ENCODE data around the gene TLR2. TPM values are rescaled to one million over a fixed set of nuclear protein-coding genes. Genes with fewer than 3 reads are reported as not detected.

Gene TLR2, protein sequence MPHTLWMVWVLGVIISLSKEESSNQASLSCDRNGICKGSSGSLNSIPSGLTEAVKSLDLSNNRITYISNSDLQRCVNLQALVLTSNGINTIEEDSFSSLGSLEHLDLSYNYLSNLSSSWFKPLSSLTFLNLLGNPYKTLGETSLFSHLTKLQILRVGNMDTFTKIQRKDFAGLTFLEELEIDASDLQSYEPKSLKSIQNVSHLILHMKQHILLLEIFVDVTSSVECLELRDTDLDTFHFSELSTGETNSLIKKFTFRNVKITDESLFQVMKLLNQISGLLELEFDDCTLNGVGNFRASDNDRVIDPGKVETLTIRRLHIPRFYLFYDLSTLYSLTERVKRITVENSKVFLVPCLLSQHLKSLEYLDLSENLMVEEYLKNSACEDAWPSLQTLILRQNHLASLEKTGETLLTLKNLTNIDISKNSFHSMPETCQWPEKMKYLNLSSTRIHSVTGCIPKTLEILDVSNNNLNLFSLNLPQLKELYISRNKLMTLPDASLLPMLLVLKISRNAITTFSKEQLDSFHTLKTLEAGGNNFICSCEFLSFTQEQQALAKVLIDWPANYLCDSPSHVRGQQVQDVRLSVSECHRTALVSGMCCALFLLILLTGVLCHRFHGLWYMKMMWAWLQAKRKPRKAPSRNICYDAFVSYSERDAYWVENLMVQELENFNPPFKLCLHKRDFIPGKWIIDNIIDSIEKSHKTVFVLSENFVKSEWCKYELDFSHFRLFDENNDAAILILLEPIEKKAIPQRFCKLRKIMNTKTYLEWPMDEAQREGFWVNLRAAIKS
- 7.8 and 9.3 TPM in 2 replicates for total RNA-seq

DNA sequence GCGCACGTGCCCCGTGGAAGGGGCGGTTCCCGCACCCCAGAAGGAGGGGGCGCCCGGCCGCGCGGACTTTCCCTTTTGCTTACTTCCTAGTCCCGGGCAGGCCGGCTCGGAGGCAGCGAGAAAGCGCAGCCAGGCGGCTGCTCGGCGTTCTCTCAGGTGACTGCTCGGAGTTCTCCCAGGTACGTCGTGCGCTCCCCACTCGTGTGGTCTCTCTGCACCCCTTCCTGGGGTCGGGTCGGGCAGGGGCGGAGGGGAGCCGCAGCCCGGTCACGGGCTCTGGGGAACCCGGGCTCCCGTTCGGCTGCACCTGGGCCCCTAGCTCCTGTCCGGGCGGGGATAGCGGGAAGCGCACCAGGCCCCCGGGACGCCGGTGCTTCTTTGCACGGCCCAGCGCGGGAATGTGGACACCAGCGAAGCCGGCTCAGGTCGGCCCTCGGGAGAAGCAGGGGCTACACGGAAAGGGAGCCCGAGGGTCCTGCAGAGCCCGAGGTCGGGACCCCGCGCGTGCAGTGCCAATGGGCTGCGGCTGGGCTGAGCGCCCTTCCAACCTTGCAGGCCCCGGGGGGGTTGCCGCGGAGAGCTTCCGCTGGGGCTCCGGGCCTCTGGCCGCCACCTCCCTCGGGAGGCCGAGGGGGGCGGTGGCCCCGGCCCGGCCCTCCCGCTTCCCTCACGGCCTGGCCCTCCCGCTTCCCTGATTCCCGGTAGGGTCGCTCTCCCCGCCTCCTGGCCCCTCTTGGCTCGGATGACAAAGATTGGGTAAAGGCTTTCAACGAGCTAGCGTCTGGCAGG lies at the start of gene TLR2:
TLR2 (plus strand) TSS at position 99 of the 789 bp plus-strand sequence. CDS start 18,628 bp downstream, outside the sequence.

Other genes starting within 250 kb of the TLR2 start
- gene TMEM131L, start 217.9 kb upstream of the TLR2 start, total RNA-seq = 5.1 and 6.4 TPM in 2 replicates
- 1.5 and 2.7 TPM in 2 replicates for gene RNF175, start 75.7 kb downstream of the TLR2 start, total RNA-seq
- gene SFRP2, start 104.8 kb downstream of the TLR2 start, total RNA-seq = 0.16 TPM in 1 of 2 replicates, not detected in the other